Lung microvascular endothelial cell (primary cell): Measurements from ENCODE around the gene NEK7. TPM values are rescaled to one million over a fixed set of nuclear protein-coding genes. Genes with fewer than 3 reads are reported as not detected.
A peak's percentile ranks its signal among the peaks of the same experiment; 100 is the strongest.

ENCODE experiments used
- DNase-seq, 2 donors: peaks; one replicate each; pipeline versions ENCODE4 v3.0.0 to v3.0.0-alpha.2; 2010; ENCODE audit warnings: low read depth in 2 of 2
- total RNA-seq: library from RNA; depleted of rRNA; stranded (reverse); fragments of >200 nt; gene quantifications from 2 replicates; pipeline ENCODE4 v1.2.1, GENCODE V29; 2014

NEK7 gene
- total RNA-seq, 1 donor from 2014 or later = 57.1 TPM

DNA sequence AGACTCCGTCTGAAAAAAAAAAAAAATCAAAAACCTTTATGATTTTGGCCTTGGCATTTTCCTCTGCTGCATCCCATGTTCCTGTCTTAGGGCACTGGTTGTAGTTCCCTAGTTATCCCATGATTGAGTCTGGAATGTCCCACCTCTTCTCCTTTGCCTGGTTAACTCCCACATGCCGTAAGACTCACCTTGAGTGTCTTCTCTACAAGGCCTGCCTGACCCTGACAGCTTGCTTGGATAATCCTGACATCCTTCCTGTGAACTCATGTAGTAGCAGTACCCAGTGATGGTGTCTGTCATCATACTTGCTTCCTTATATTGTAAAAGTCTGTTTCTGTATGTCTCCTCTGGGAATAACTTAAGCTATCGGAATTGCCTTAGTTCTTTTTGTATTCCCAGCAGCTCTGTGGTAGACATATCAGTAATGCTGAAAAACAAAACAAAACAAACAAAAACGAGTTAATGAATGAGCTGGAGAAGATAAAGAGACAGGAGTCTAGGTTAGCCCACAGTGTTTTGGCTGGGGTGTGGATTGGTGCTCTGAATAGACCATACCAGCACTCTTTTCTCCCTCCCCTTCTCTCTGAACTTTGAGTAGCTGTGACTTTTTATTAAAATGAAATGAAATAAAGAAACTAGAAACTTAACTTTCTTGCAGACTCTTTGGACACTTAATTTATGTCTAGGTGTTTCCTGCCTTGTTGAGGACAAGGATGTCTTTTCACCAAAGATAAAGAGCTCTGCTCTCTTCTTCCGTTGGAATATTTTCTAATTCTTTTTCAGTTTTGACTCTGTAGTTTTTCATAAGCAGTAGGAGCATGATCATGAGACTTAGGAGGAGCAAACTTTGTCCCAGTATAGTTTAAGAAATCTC is 15.1 kb downstream of the NEK7 start:
- DNase-seq = peak in 1 of 2 donors; percentile 21

DNA sequence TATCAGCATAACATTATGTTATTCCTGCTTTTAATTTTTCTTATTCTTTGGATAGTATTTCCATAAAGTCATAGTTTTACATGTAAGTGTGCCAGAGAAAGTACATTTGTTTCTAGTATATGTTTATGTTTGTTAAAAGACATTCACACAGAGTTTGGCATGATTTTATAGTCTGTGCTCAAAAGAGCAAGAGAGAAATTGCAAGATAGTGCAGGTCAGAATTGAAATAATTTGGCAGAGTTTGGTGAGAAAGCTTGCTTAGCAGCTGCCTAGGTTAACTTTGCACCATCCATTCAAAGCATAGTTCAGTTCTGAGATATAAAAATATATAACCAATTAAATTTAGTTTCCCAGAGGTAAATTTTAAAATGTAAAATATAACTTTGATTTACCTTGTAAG is 17.0 kb downstream of the NEK7 start:
- no peak for DNase-seq

DNA sequence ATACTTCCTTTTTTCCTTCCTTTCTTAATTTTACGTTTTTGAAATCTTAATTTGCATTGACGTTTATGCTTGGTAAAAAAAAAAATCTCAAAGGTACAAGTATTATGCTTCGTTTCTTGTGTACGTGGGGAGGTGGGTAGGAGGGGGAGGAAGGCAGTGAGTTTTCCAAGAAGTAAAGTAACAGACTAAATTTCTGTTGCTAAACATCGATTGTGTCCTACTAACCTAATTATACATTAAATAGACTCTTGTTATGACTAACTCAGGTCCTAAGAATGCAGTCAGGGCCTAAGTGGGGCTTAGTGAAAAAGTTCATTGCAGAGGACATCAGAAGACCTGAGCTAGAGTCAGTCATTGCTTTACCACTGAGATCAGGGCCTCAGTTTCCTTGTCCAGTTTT is 17.5 kb downstream of the NEK7 start:
- no peak for DNase-seq

DNA sequence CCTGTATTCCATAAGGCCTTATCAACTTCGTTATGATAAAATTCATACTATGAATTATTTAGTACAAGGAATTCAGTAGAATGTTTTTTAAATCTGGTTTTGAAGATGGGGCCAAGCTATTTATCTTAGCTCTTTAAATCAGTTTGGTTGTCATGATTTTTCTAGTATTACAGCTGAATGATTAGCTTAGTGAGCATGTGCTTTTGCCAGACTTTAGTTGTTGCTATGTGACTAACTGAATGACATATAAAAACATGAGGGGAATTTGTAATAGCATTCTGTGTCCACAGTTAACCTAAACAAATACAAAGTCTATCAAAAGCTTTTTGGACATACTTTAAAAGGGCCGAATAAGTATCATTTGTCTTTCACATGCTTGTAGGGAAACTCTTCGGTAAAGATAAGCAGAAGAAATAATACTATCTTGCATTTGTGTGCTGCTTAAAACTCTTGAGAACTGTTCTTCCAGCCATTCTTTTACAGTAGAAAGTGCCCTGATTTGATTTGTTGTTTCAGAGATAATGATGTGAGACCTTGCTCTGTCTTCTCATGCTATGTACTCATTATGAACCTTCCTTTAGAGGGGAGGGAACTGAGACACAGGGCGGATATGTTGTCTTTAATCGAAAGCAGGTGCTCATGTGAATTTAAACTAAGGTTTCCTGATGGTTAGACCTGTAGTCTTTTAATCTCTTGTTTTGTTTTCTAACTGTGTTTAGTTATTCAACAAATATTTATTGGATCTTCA is 18.8 kb downstream of the NEK7 start:
- peak in 1 of 2 donors; percentile 37 for DNase-seq

DNA sequence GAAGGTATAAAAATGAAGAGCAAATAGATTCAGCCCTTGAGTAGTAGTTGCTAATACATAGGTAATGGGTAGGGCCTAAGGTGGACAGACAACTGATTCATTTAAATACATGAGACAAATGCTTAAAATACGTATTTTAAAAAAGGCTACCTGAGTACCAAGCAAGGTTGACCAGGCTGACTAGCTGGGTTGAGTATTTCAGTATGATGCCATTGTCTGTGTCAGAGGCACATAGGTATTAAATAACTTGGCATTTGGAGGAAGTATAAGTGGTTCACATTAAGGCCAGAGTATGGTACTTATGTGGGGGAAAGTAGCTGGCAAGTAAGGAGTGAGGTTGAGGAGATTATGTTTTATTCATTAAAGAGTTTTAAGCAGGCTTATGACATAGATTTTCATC is 19.4 kb downstream of the NEK7 start:
- DNase-seq = no peak

DNA sequence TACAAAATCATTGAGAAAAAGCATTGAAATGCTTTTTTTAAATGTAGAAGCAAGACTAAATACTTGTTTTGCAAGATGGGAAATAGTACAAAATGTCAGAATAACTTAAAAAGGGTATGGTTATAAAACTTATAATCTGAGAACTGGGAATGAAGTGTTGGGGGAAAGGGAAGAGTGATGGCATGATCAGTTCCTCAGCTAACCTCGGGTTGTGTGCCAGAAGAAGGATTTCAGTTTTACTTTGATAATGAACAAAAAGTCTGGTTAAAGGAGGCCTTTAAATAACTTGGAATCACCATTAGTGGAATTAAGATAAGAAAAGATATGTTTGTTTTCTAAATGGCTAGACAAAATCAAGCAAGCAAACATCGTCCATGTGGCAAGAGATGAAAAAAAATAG is 20.7 kb downstream of the NEK7 start:
- no peak for DNase-seq

DNA sequence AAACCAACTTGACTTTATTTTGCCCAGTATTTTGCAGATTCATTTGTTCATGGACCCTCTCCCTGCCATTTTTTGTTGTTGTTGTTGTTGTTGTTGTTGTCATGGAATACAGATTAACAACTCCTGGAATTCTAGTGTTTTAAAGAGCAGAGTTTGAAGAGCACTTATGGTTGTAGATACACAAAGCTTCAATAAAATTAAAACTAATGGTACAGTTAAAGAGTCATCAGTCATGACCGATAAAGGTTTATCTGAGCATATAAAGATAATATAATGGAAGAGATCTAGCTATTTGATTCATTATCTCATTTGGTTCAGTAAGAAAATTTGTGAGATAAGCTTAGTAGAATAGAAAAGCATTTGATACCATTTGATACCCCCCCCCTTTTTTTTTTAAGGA is 21.8 kb downstream of the NEK7 start:
- no peak for DNase-seq

DNA sequence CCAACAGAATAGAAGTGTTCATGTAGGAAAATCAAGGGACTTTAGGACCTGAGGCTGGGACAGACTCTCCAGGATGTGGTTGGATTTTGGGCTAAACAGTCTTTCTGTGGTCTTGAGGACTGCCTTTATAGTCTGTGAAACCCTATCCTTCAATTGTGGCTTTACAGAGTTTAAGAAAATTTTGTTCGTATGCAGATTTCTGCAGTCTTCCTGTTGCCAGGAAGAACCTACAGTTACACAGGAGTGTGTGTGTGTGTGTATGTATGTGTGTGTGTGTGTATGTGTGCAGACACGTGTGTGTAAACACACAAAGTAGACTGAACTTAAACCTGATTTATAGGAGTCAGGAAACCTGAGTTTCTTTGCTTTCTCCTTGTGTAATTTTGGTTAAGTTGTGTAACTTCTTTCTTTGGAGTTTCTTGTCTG is 22.8 kb downstream of the NEK7 start:
- peak in 1 of 2 donors; percentile 19 for DNase-seq

DNA sequence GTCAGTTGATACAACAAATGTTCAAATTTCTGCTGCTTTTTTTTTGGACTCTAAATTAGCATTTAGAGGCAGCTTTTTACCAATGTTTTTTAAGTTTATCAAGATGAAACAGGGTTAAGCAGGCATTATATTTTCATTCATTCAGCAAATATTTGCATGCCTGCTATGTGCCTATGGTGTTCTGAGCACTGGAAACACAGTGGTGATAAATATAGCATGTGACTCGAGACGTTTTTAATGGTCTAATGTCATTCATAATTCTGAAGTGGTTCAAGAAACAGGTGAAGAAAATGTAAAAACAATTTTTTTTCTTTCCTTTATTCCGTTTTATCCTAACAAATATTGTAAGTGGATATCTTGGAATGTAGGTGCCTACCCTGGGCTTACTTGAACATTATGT is 26.8 kb downstream of the NEK7 start:
- DNase-seq = no peak

DNA sequence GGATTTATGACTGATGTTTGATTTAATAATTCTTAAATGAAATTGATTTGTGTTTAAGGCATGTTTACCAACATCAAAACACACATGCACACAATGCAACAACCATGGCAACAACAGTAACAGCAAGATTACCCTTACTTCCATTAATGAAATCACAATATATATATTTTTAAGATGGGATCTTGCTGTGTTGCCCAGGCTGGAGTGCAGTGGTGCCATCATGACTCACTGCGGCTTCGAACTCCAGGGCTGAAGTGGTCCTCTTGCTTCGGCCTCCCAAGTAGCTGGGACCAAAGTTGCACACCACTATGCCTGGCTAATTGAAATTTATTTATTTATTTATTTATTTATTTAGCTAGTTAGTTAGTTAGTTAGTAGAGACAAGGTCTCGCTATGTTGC is 27.7 kb downstream of the NEK7 start:
- no peak for DNase-seq

DNA sequence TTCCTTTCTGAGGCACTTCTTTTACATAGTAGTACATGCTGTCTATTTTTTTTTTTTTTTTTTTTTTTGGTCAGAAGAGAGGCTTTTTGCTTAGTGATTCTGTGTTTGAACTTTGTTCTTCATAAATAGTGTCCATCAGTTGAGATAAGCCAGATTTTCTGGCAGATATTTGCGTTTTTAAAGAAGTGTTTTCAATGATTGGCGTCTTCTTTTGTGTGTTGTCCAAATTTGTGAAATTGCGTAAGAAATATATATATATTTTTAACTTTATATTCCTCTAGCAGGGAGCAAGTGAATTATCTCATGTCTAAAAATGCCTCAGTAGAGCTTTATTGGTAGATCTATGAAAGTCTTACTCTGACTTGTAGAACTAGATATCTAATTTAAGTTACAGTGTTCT is 28.3 kb downstream of the NEK7 start:
- no peak for DNase-seq

DNA sequence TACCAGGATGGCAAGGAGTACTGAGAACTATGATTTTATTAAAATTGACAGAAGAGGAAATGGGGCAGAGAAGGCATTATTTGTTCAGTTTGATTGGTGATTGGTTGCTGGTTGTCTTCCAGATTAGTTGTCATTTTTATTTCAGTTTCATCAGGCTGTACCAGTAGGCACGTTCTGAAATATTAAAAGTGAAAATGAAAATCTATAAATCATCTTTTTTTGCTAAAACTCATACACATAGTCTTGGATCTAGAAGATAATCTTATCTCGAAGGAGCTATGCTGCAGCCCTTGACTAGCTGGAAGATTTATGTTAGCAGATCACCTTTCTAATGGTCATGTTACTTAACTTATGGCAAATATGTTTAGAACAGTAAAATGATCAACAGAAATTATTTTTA is 29.0 kb downstream of the NEK7 start:
- DNase-seq = no peak

DNA sequence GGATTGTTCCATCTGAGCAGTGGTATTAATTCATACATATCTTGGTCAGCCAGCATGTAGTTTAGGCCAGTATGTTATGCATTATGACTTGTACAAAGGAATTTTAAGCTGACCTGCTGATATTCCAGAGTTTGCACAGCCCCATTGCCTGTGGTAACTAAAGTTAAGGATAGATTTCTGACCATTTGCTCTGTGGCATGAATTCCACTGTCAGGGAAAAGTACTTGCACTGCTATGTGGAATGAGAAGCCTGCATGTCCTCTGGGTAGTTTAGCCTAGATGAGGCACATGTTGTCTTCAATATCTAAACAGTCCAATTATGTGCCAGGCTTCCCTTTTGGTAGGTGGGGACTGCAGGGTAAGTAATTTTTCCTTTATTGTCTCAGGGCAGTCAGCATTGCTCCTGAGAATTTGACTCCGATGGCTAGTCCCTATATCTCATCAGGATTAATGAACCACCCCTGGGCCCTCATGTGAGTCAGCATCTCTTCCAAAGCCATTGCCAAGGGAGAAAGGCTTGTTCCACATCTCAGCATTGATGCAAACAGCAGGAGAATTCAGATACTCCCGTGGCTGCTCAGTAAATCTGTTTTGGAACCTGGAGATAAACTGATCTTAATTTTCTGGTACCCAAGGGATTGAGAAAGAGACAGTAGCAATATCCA is 30.2 kb downstream of the NEK7 start:
- DNase-seq = no peak

DNA sequence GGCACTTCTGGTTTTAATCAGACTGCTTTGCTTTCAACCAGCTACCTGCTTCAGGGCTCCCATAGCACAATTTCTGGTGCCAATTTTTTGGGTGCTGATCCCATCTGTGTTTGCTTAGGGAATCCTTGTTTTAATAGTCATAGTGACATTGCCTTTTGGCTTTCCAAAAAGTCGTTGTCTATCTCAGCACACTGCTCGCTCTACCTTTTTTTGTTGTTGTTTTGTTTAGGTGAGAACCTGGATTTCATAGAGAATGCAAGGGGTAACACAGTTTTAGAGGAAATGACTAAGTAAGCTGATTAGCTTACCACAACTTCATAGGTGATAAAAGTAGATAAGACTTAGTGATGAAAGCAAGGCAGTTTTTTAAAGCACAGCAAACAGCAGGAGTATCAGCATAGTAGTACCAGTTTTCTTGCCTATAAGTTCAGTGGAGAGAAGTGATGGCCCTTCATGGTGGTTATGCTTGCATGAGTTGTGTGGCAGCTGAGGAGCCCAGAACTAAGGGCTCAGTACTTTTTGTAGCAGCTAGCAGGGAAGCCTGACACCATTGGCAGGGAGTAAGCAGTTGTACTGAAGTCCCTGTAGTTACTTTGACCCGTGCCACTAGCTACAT is 31.3 kb downstream of the NEK7 start:
- DNase-seq = no peak

DNA sequence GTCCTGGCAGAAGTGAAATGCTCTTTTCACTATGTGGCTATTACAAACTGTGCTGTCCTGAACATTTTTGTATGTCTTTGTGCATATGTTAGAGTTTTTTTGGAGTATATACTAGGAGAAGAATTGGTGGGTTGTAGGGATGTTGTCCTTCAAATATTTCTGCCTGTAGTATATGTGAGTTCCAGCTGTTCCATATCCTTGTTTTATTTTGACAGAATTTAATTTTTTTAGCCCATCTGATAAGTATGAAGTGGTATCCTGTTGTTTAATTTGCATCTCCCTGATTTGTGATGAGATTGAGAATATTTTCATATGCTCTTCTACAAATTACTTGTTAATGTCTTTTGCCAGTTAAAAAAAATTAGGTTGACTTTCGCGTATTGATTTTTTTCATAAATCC is 34.3 kb downstream of the NEK7 start:
- DNase-seq = no peak

DNA sequence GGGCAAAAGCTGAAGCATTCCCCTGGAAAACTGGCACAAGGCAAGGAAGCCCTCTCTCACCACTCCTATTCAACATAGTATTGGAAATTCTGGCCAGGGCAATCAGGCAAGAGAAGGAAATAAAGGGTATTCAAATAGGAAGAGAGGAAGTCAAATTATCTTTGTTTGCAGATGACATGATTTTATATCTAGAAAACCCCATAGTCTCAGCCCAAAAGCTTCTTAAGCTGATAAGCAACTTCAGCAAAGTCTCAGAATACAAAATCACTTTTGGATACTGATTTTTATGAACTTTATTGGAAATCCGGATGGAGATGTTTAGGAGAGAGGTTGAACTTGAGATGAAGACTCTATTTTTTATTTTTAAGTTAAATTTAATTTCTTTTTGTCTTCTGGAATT is 37.1 kb downstream of the NEK7 start:
- peak in 1 of 2 donors; percentile 31 for DNase-seq

DNA sequence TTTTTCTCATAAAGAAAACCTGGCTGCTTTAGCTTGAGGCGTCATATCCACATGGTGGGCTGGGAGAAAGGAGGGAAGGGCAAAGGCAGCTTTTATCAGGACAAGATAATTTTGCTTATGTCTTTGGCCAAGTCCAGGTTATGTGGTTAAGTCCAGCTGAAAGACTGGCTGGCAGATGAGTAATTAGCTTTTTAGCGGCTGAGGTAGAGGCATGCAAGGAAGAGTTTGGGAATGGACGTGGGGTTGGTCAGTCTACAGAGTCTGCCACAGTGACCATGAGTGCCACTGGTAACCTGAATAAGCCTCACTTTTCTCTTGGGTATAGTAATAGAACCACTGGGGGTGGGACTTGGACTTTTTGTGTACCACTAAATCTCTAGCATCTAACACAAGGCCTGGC is 39.8 kb downstream of the NEK7 start:
- no peak for DNase-seq

DNA sequence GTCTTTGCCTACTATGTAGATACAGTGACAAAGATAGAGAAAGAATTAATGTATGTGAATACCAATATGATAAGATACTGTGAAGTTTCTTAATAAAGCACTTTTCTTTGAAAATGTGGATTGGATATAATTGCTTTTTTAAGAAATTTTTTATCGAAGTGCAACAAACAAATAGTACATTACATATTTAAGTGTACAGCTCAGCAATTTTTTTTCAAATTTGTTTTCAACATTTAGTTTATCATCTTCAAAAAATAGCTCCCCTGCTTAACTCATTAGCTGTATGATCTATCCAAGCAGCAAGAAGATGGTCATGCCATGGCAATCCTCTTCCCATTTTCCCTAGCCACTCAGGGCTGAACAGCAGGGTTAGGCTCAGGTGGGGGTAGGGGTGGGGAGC is 40.5 kb downstream of the NEK7 start:
- no peak for DNase-seq

DNA sequence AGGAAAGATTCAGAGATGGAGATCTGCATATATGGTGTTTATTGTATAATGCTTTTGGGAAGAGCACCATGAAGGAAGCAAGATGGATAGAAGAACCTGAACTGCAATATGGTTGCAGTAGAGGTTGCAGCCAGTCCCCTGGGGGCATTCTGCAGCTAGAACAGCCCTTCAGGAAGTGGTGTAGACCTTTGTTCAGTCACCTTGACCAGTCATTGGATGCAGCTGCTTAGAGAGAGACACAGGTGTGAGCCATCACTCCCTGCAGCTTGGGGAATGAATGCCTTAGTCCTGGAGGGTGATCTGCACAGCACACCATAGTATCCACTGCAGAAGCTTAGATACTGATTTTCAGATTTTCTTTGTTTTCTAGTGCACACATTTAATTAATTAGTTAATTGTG is 42.3 kb downstream of the NEK7 start:
- DNase-seq = no peak

DNA sequence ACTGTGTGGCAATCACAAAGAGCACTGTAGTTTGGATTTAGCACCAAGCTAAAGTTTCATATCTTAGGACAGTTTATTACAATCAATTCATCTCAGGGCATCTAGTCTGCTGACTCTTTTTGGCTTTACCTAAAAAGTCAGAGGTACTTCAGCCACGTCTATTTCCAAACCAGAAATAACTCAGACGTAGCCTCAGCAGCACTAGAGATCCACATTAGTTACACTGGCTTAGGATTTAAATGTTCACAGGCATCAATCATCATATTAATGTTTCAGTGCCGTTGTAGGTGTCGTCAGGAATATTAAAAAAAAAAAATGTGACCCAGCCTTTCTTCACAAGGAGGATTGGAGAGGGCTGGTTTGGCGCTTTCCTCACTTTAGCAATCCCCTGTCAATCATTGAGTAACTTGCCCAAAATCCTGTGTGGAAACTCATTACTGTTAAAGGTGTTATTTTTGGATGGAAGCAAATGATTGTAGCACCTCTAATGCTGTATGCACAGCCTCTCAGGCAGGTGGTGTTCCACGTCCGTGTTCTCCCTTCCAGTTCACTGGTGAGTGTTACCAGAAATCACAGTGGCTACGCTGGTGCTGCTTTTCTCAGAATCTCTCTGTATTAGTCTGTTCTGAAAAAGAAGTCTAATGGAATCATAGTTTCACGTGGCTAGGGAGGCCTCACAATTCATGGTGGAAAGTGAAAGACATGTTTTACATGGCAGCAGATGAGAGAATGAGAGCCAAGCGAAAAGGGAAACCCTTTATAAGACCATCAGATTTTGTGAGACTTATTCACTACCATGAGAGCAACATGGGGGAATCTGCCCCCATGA is 45.4 kb downstream of the NEK7 start:
- DNase-seq = peak in 1 of 2 donors; percentile 28

DNA sequence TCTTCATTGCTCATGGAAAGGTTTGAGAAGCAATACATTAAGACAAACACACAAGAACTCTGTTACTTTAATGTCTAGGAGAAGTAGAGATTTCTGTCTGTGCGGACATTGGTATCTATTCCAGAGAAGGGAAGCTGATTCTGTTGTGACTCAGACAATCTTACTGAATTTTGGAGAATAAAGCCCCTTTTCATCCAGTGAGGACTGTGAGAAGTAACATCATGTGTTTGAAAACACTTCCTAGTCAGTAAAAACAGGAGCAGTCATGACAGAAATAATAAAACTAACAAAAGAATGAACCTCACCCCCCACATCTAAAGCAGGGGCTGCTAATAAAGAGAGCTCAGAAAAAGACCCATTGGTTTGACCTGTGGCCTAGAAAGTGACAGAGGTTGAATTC is 46.6 kb downstream of the NEK7 start:
- peak in 1 of 2 donors; percentile 20 for DNase-seq
